CD4-positive, CD25-positive, alpha-beta regulatory T cell (primary cell): Measurements from ENCODE around the gene USP17L26. TPM values are rescaled to one million over a fixed set of nuclear protein-coding genes. Genes with fewer than 3 reads are reported as not detected.
A peak's percentile ranks its signal among the peaks of the same experiment; 100 is the strongest.
"Not testable (repeated sequence)": the region's sequence is repeated elsewhere in the genome, so short reads cannot be mapped to it uniquely, and the experiment has no call there.

ENCODE experiments used
- ATAC-seq, 2 donors: fragments of 150-1000 bp; cut with Tn5 transposase; one replicate each; pipeline ENCODE4 v1.10.0; 2021; ENCODE audit warnings: low read depth in 2 of 2, moderate number of reproducible peaks in 2 of 2, moderate library complexity in 1 of 2
- DNase-seq, 3 donors: peaks; one replicate each; pipeline versions ENCODE4 v3.0.0 to v3.0.0-alpha.2; 2012 to 2022; ENCODE audit warnings: mixed read lengths in 1 of 3
- H3K27ac ChIP-seq: one replicate; pipeline ENCODE4 v1.7.0; 2013; ENCODE audit warnings: mild to moderate bottlenecking, low read length; ENCODE audit not compliant: insufficient read depth, poor library complexity, severe bottlenecking
- H3K27me3 ChIP-seq: one replicate; pipeline ENCODE4 v1.7.0; 2013; ENCODE audit warnings: low read length; ENCODE audit not compliant: control insufficient read depth, insufficient read depth
- H3K36me3 ChIP-seq: one replicate; pipeline ENCODE4 v1.7.0; 2013; ENCODE audit warnings: mild to moderate bottlenecking, low read length, moderate library complexity; ENCODE audit not compliant: control insufficient read depth, insufficient read depth
- H3K4me1 ChIP-seq: 2 replicates; pipeline ENCODE4 v1.7.0; 2013; ENCODE audit warnings: mild to moderate bottlenecking, low read length; ENCODE audit not compliant: insufficient read depth, control insufficient read depth, poor library complexity, severe bottlenecking
- H3K4me3 ChIP-seq: one replicate; pipeline ENCODE4 v1.7.0; 2013; ENCODE audit warnings: low read depth, mild to moderate bottlenecking, low read length, moderate library complexity
- H3K9me3 ChIP-seq, 2 experiments: 1 replicate in 1 of 2; 2 replicates in 1 of 2; pipeline ENCODE4 v1.7.0; 2013; ENCODE audit warnings: low read length in 2 of 2, mild to moderate bottlenecking in 1 of 2, moderate library complexity in 1 of 2; ENCODE audit not compliant: control insufficient read depth in 2 of 2
- H3K27ac Mint-ChIP-seq, 3 donors: one replicate each; pipeline ENCODE4 v1.8.0; 2020 to 2022; ENCODE audit warnings: mild to moderate bottlenecking in 3 of 3, mixed read lengths in 3 of 3, moderate library complexity in 2 of 3
- H3K27me3 Mint-ChIP-seq: one replicate; pipeline ENCODE4 v1.8.0; 2022; ENCODE audit warnings: mild to moderate bottlenecking, mixed read lengths
- H3K36me3 Mint-ChIP-seq: one replicate; pipeline ENCODE4 v1.8.0; 2020; ENCODE audit warnings: mixed read lengths
- H3K4me1 Mint-ChIP-seq, 4 donors: one replicate each; pipeline ENCODE4 v1.8.0; 2020 to 2022; ENCODE audit warnings: mixed read lengths in 4 of 4, mild to moderate bottlenecking in 1 of 4
- H3K4me3 Mint-ChIP-seq, 4 donors: one replicate each; pipeline ENCODE4 v1.8.0; 2020 to 2022; ENCODE audit warnings: mild to moderate bottlenecking in 4 of 4, mixed read lengths in 4 of 4, moderate library complexity in 3 of 4
- H3K9me3 Mint-ChIP-seq, 7 donors: one replicate each; pipeline ENCODE4 v1.8.0; 2020 to 2022; ENCODE audit warnings: mixed read lengths in 7 of 7, mild to moderate bottlenecking in 3 of 7, moderate library complexity in 2 of 7
- polyA plus RNA-seq, 4 donors: library from polyadenylated mRNA; unstranded; fragments of 300-500 nt; fragmentation: Illumina TruSeq; gene quantifications; one replicate each; pipeline ENCODE4 v1.2.3, GENCODE V29; 2021
- total RNA-seq: library from RNA; stranded (reverse); gene quantifications from one replicate; pipeline ENCODE4 v1.2.3, GENCODE V29; 2022

The USP17L26 gene
- total and polyA plus RNA-seq, 5 donors from 2014 or later: not detected

DNA sequence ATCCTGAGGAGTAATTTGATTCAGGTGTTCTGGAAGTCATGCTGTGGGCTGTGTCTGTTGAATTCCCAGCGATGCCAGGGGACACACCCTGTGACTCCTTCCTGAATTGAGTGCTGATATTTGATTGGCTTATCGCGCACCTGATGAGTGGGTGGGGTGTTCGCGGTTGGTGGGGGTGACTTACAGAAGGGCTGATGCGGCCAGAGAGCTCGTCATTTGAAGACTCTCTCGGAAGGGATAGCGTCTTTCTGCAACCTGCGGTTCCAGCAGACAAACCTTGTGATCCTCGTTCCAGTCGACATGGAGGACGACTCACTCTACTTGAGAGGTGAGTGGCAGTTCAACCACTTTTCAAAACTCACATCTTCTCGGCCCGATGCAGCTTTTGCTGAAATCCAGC, 18.9 kb downstream of the USP17L26 start, which contains the start of gene USP17L29:
Gene USP17L29, plus strand, starts transcription at position 301 of the 400 bp plus-strand sequence. Its CDS starts 0 bp downstream, at position 301.
- not testable (repeated sequence) for H3K9me3 ChIP-seq, H3K27me3 ChIP-seq, H3K27me3 Mint-ChIP-seq, H3K9me3 Mint-ChIP-seq, H3K4me1 Mint-ChIP-seq, ATAC-seq, H3K36me3 Mint-ChIP-seq, H3K36me3 ChIP-seq, H3K4me3 Mint-ChIP-seq, H3K4me3 ChIP-seq, DNase-seq, H3K27ac Mint-ChIP-seq, H3K27ac ChIP-seq, H3K4me1 ChIP-seq

DNA sequence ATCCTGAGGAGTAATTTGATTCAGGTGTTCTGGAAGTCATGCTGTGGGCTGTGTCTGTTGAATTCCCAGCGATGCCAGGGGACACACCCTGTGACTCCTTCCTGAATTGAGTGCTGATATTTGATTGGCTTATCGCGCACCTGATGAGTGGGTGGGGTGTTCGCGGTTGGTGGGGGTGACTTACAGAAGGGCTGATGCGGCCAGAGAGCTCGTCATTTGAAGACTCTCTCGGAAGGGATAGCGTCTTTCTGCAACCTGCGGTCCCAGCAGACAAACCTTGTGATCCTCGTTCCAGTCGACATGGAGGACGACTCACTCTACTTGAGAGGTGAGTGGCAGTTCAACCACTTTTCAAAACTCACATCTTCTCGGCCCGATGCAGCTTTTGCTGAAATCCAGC, 28.4 kb downstream of the USP17L26 start, which contains the start of gene USP17L30:
Gene USP17L30, plus strand, starts transcription at position 301 of the 400 bp plus-strand sequence. Its CDS starts 0 bp downstream, at position 301.
- not testable (repeated sequence) for H3K36me3 Mint-ChIP-seq, H3K36me3 ChIP-seq, H3K27ac Mint-ChIP-seq, H3K9me3 Mint-ChIP-seq, H3K4me1 ChIP-seq, H3K27me3 Mint-ChIP-seq, H3K27me3 ChIP-seq, DNase-seq, H3K27ac ChIP-seq, H3K4me1 Mint-ChIP-seq, H3K9me3 ChIP-seq, ATAC-seq, H3K4me3 ChIP-seq, H3K4me3 Mint-ChIP-seq

DNA sequence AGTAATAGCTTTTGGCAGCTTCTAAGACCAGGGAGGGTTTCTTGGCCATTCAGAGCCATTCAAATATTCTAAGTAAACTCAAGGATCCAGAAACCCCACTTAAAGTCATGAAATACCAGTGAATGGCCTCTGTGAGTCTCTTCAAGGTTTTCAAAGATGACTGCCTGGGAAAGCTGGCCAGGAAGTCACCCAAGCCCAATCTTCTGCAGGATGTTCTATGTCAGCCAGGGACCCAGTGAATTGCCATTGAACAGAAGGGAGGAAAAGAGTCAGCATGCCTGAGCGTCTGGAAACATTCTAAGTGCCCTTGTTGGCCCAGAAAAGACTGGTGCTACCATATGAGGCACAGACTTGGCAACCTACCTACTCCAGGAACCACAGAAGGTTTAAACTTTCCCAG, 45.4 kb downstream of the USP17L26 start:
- H3K9me3 ChIP-seq, H3K27ac ChIP-seq, H3K27ac Mint-ChIP-seq, H3K9me3 Mint-ChIP-seq, ATAC-seq, H3K4me3 ChIP-seq, H3K36me3 Mint-ChIP-seq, H3K4me1 ChIP-seq, H3K27me3 Mint-ChIP-seq, H3K27me3 ChIP-seq, DNase-seq, H3K36me3 ChIP-seq, H3K4me3 Mint-ChIP-seq, H3K4me1 Mint-ChIP-seq: not testable (repeated sequence)

DNA sequence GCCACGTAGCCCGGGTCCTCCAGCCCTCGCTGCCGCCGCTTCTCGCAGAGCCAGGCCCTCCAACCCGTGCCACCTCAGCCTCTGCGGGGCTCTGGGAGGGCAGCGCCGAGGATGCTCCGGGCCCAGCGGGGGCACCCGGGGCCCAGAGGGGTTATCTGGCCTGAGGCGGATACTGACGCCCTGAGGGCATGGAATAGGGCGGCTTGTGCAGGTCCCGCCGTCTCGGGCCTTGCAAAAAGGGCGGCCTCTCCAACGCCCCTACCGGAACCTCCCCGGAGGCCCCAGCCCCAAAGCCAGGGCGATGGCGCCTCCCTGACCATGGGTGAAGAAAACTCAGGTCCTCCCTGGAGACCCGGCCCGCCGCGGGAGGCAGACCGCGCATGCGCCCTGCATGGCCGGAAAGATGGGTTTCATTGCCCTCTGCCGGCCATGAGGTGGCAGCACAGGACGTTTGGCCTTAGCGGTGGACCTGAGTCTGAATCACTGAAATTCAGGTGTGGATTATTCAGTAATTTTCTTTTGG, 46.6 kb downstream of the USP17L26 start:
- not testable (repeated sequence) for H3K27me3 ChIP-seq, H3K36me3 Mint-ChIP-seq, H3K4me3 ChIP-seq, H3K36me3 ChIP-seq, H3K9me3 Mint-ChIP-seq, H3K27ac ChIP-seq, H3K4me1 ChIP-seq, H3K27me3 Mint-ChIP-seq, H3K27ac Mint-ChIP-seq, H3K4me1 Mint-ChIP-seq, H3K9me3 ChIP-seq, ATAC-seq
- peak overlapping the region in 3 of 4 donors; percentile 15 to 54 (median 22) for H3K4me3 Mint-ChIP-seq
- peak; percentile 7 to 50 (median 41) for DNase-seq

DNA sequence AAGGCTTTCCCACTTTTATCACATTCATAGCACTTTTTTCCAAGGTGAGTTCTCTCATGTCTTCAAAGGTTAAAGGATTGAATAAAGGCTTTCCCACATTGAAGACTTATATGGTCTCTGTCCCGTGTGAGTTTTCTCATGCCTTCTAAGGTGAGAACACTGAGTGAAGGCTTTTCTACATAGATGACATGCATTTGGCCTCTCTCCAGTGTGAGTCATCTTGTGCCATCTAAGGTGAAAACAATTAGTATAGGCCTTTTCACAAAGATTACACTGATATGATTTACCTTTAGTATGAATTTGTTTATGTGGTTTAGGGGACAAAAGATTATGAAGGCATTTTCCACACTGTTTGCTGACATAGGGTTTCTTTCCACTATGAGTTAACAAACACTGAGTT, 49.7 kb downstream of the USP17L26 start:
- Mint-ChIP-seq H3K27me3 (no peaks in the 10 kb centered on the region), H3K4me1 (no peaks in the 10 kb centered on the region), H3K36me3 (no peaks in the 10 kb centered on the region), H3K4me3 (no peak overlapping the region), H3K27ac (no peak overlapping the region), H3K9me3 (no peaks in the 10 kb centered on the region)
- ATAC-seq (no peak), DNase-seq (no peak)
- H3K27me3 ChIP-seq: no peaks in the 10 kb centered on the region
- no peak overlapping the region for H3K27ac ChIP-seq
- H3K4me3 ChIP-seq: no peak overlapping the region
- H3K9me3 ChIP-seq: no peaks in the 10 kb centered on the region
- no peaks in the 10 kb centered on the region for H3K36me3 ChIP-seq
- no peaks in the 10 kb centered on the region for H3K4me1 ChIP-seq

Other genes with a start within 250 kb of the USP17L26 start
- gene FAM90A26, start 164.2 kb upstream of the USP17L26 start, total RNA-seq: not detected
- not detected for gene FAM90A26, start 164.2 kb upstream of the USP17L26 start, polyA plus RNA-seq
- gene USP17L10, start 124.0 kb upstream of the USP17L26 start, total RNA-seq: not detected
- not detected for gene USP17L10, start 124.0 kb upstream of the USP17L26 start, polyA plus RNA-seq
- gene USP17L11, start 119.3 kb upstream of the USP17L26 start, total RNA-seq: not detected
- gene USP17L11, start 119.3 kb upstream of the USP17L26 start, polyA plus RNA-seq: not detected
- gene USP17L12, start 114.5 kb upstream of the USP17L26 start, total RNA-seq: not detected
- gene USP17L12, start 114.5 kb upstream of the USP17L26 start, polyA plus RNA-seq: not detected
- gene USP17L13, start 109.8 kb upstream of the USP17L26 start, total RNA-seq: not detected
- not detected for gene USP17L13, start 109.8 kb upstream of the USP17L26 start, polyA plus RNA-seq
- not detected for gene USP17L15, start 100.3 kb upstream of the USP17L26 start, total RNA-seq
- not detected for gene USP17L15, start 100.3 kb upstream of the USP17L26 start, polyA plus RNA-seq
- not detected for gene USP17L17, start 90.8 kb upstream of the USP17L26 start, total RNA-seq
- not detected for gene USP17L17, start 90.8 kb upstream of the USP17L26 start, polyA plus RNA-seq
- gene USP17L18, start 86.0 kb upstream of the USP17L26 start, total RNA-seq: not detected
- not detected for gene USP17L18, start 86.0 kb upstream of the USP17L26 start, polyA plus RNA-seq
- gene USP17L19, start 81.3 kb upstream of the USP17L26 start, total RNA-seq: not detected
- not detected for gene USP17L19, start 81.3 kb upstream of the USP17L26 start, polyA plus RNA-seq
- not detected for gene USP17L20, start 76.5 kb upstream of the USP17L26 start, total RNA-seq
- gene USP17L20, start 76.5 kb upstream of the USP17L26 start, polyA plus RNA-seq: not detected
- gene USP17L21, start 71.8 kb upstream of the USP17L26 start, total RNA-seq: not detected
- gene USP17L21, start 71.8 kb upstream of the USP17L26 start, polyA plus RNA-seq: not detected
- not detected for gene USP17L22, start 67.0 kb upstream of the USP17L26 start, total RNA-seq
- gene USP17L22, start 67.0 kb upstream of the USP17L26 start, polyA plus RNA-seq: not detected
- not detected for gene USP17L24, start 9.5 kb upstream of the USP17L26 start, total RNA-seq
- gene USP17L24, start 9.5 kb upstream of the USP17L26 start, polyA plus RNA-seq: not detected
- gene USP17L25, start 4.7 kb upstream of the USP17L26 start, total RNA-seq: not detected
- not detected for gene USP17L25, start 4.7 kb upstream of the USP17L26 start, polyA plus RNA-seq
- not detected for gene USP17L5, start 4.7 kb downstream of the USP17L26 start, total RNA-seq
- not detected for gene USP17L5, start 4.7 kb downstream of the USP17L26 start, polyA plus RNA-seq
- not detected for gene USP17L27, start 9.5 kb downstream of the USP17L26 start, total RNA-seq
- not detected for gene USP17L27, start 9.5 kb downstream of the USP17L26 start, polyA plus RNA-seq
- gene USP17L28, start 14.2 kb downstream of the USP17L26 start, total RNA-seq: not detected
- not detected for gene USP17L28, start 14.2 kb downstream of the USP17L26 start, polyA plus RNA-seq
- not detected for gene USP17L29, start 19.0 kb downstream of the USP17L26 start, total RNA-seq
- not detected for gene USP17L29, start 19.0 kb downstream of the USP17L26 start, polyA plus RNA-seq
- gene USP17L30, start 28.5 kb downstream of the USP17L26 start, total RNA-seq: not detected
- gene USP17L30, start 28.5 kb downstream of the USP17L26 start, polyA plus RNA-seq: not detected
- not detected for gene DEFB131A, start 109.8 kb downstream of the USP17L26 start, total RNA-seq
- not detected for gene DEFB131A, start 109.8 kb downstream of the USP17L26 start, polyA plus RNA-seq